Neuronal stem cell (in vitro differentiated cells): ENCODE results near the gene PRDX4.

Source experiments
- DNase-seq: peaks from one replicate; pipeline ENCODE4 v3.0.0-alpha.2; 2013; ENCODE audit warnings: low spot score
- H2AFZ ChIP-seq: one replicate; pipeline ENCODE4 v1.6.1; 2013; ENCODE audit warnings: mild to moderate bottlenecking, low read length, inconsistent platforms
- H2AK5ac ChIP-seq: 2 replicates; pipeline ENCODE4 v1.6.1; 2013; ENCODE audit warnings: low read depth, mild to moderate bottlenecking, inconsistent platforms, low read length, moderate library complexity, mixed read lengths
- H2BK120ac ChIP-seq: 2 replicates; pipeline ENCODE4 v1.6.1; 2013; ENCODE audit warnings: low read depth, mild to moderate bottlenecking, inconsistent platforms, low read length, moderate library complexity, mixed read lengths
- H2BK12ac ChIP-seq: one replicate; pipeline ENCODE4 v1.6.1; 2013; ENCODE audit warnings: low read length, inconsistent platforms
- H2BK15ac ChIP-seq: 2 replicates; pipeline ENCODE4 v1.6.1; 2013; ENCODE audit warnings: mild to moderate bottlenecking, low read length, inconsistent platforms, mixed read lengths
- H2BK5ac ChIP-seq: one replicate; pipeline ENCODE4 v1.6.1; 2013; ENCODE audit warnings: inconsistent platforms, mild to moderate bottlenecking, low read length, moderate library complexity
- H3K14ac ChIP-seq: one replicate; pipeline ENCODE4 v1.6.1; 2013; ENCODE audit warnings: low read length, inconsistent platforms
- H3K18ac ChIP-seq: 2 replicates; pipeline ENCODE4 v1.6.1; 2013; ENCODE audit warnings: low read length, inconsistent platforms
- H3K23ac ChIP-seq: 2 replicates; pipeline ENCODE4 v1.6.1; 2013; ENCODE audit warnings: low read depth, mild to moderate bottlenecking, mixed read lengths, low read length, inconsistent platforms; ENCODE audit not compliant: poor library complexity
- H3K27ac ChIP-seq: replicated peaks from 3 replicates; pipeline ENCODE4 v1.5.1; 2013; ENCODE audit warnings: low read length, inconsistent platforms
- H3K27me3 ChIP-seq, 3 experiments: 2 replicates each; pipeline ENCODE4 v1.6.1; 2013; ENCODE audit warnings: low read length in 3 of 3, mild to moderate bottlenecking in 2 of 3, inconsistent platforms in 1 of 3, low read depth in 1 of 3, mixed read lengths in 1 of 3, moderate library complexity in 1 of 3; ENCODE audit not compliant: control insufficient read depth in 3 of 3, insufficient read depth in 3 of 3
- H3K36me3 ChIP-seq, 2 donors: replicated peaks in 1 of 2; 2 replicates each; pipeline ENCODE4 v1.6.1; 2013; ENCODE audit warnings: low read length in 2 of 2; ENCODE audit not compliant: control insufficient read depth in 2 of 2, insufficient read depth in 2 of 2
- H3K4ac ChIP-seq: 2 replicates; pipeline ENCODE4 v1.6.1; 2013; ENCODE audit warnings: inconsistent platforms, mild to moderate bottlenecking, low read length, moderate library complexity
- H3K4me1 ChIP-seq, 2 donors: 1 replicate in 1 of 2; 2 replicates in 1 of 2; pipeline ENCODE4 v1.6.1; 2013; ENCODE audit warnings: low read length in 2 of 2, low read depth in 1 of 2; ENCODE audit not compliant: control insufficient read depth in 2 of 2, insufficient read depth in 1 of 2
- H3K4me2 ChIP-seq: one replicate; pipeline ENCODE4 v1.6.1; 2013; ENCODE audit warnings: mild to moderate bottlenecking, low read length, inconsistent platforms; ENCODE audit not compliant: insufficient read depth, poor library complexity, severe bottlenecking
- H3K4me3 ChIP-seq, 2 donors: 2 replicates each; pipeline ENCODE4 v1.5.1; 2013; ENCODE audit warnings: low read length in 2 of 2, mild to moderate bottlenecking in 2 of 2, inconsistent platforms in 1 of 2, moderate library complexity in 1 of 2
- H3K79me1 ChIP-seq: one replicate; pipeline ENCODE4 v1.6.1; 2013; ENCODE audit warnings: low read depth, mild to moderate bottlenecking, inconsistent platforms, low read length, moderate library complexity
- H3K9ac ChIP-seq: one replicate; pipeline ENCODE4 v1.6.1; 2013; ENCODE audit warnings: mild to moderate bottlenecking, low read depth, low read length, inconsistent platforms; ENCODE audit not compliant: poor library complexity
- H3K9me3 ChIP-seq, 2 donors: replicated peaks in 1 of 2; 2 replicates each; pipeline versions ENCODE3 to v1.6.1; 2013; ENCODE audit warnings: low read length in 2 of 2, mild to moderate bottlenecking in 2 of 2, inconsistent platforms in 1 of 2, low read depth in 1 of 2, mixed read lengths in 1 of 2, moderate library complexity in 1 of 2; ENCODE audit not compliant: control insufficient read depth in 2 of 2, insufficient read depth in 1 of 2
- H4K8ac ChIP-seq: one replicate; pipeline ENCODE4 v1.6.1; 2013; ENCODE audit warnings: low read depth, mild to moderate bottlenecking, inconsistent platforms, low read length, moderate library complexity
- H4K91ac ChIP-seq: one replicate; pipeline ENCODE4 v1.6.1; 2013; ENCODE audit warnings: low read length, low read depth, mild to moderate bottlenecking, inconsistent platforms; ENCODE audit not compliant: poor library complexity
- WGBS, 2 donors: extraction: QIAGEN DNeasy Blood & Tissue Kit; methylation state at CpG; one replicate each; pipeline ENCODE4 v1.1.7; 2013; ENCODE audit warnings: missing lambda C conversion rate in 2 of 2, mixed read lengths in 1 of 2; ENCODE audit not compliant: insufficient read length in 2 of 2, insufficient replicate concordance in 1 of 2; ENCODE audit errors: extremely low coverage in 2 of 2; 5-methylcytosine and 5-hydroxymethylcytosine counted together

The PRDX4 gene

DNA sequence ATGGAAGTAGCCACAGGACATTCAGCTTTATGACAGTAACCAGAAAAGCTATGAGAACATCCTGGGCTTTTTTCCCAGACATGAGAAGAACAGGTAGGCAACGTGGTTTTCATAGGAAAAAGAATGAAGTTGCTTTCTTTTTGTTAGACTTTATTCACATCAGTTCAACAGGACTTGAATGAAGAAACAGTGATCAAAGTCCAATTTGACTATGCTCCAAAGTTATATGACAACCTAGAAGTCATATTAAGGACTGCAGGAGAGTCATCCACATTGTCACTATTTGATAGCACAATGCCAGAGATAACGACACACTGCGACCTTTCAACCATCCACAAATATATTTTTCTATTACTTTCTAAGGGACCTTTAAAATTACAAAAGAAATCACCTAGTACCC is 39.2 kb upstream of the PRDX4 start:
- H3K4me2 ChIP-seq = no peak overlapping the region
- no peaks in the 10 kb centered on the region for H3K36me3 ChIP-seq
- no peak overlapping the region for H4K8ac ChIP-seq
- H2BK120ac ChIP-seq = no peak overlapping the region
- H3K23ac ChIP-seq = no peak overlapping the region
- H2BK15ac ChIP-seq = no peak overlapping the region
- no peaks in the 10 kb centered on the region for H3K79me1 ChIP-seq
- H3K4ac ChIP-seq = no peak overlapping the region
- no peak overlapping the region for H3K14ac ChIP-seq
- H3K4me1 ChIP-seq = no peaks in the 10 kb centered on the region
- H3K18ac ChIP-seq = no peak overlapping the region
- DNase-seq = no peak
- no peak overlapping the region for H4K91ac ChIP-seq
- no peak overlapping the region for H2BK12ac ChIP-seq
- no peak overlapping the region for H2AK5ac ChIP-seq
- H3K4me3 ChIP-seq = no peak overlapping the region
- no peak overlapping the region for H3K27ac ChIP-seq
- no peaks in the 10 kb centered on the region for H3K9me3 ChIP-seq
- WGBS, 2 donors = no CpG with 5 or more reads among the region's 3 CpGs
- H2AFZ ChIP-seq = no peak overlapping the region
- no peaks in the 10 kb centered on the region for H3K27me3 ChIP-seq
- no peak overlapping the region for H2BK5ac ChIP-seq
- no peak overlapping the region for H3K9ac ChIP-seq

DNA sequence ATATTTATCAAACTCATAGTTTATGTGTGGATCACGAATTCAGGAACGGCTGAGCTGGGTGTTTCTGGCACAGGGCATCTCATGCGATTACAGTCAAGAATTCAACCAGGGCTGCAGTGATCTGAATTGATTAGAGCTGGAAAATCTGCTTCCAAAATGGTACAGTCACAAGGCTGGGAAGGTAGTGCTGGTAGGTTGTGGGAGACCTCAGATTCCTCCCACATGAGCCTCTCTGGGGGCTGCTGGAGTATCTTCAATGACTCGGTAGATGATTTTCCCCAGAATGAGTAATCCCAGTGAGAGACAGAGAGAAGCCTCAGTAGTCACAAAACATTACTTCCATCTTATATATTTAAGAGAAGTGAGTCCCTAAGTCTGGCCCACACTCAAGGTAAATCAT is 36.2 kb upstream of the PRDX4 start:
- no peaks in the 10 kb centered on the region for H3K4me1 ChIP-seq
- H3K4ac ChIP-seq = no peak overlapping the region
- no peak overlapping the region for H2AFZ ChIP-seq
- H3K4me3 ChIP-seq = no peak overlapping the region
- no peak overlapping the region for H2BK15ac ChIP-seq
- no peak overlapping the region for H2AK5ac ChIP-seq
- no peaks in the 10 kb centered on the region for H3K36me3 ChIP-seq
- H3K27ac ChIP-seq = no peak overlapping the region
- H3K23ac ChIP-seq = no peak overlapping the region
- H3K9ac ChIP-seq = no peak overlapping the region
- WGBS, 2 donors = no CpG with 5 or more reads among the region's 4 CpGs
- H3K9me3 ChIP-seq = no peaks in the 10 kb centered on the region
- H2BK120ac ChIP-seq = no peak overlapping the region
- H3K18ac ChIP-seq = no peak overlapping the region
- H2BK12ac ChIP-seq = no peak overlapping the region
- H3K27me3 ChIP-seq = no peaks in the 10 kb centered on the region
- no peak overlapping the region for H2BK5ac ChIP-seq
- no peak for DNase-seq
- H4K8ac ChIP-seq = no peak overlapping the region
- H3K14ac ChIP-seq = no peak overlapping the region
- H3K4me2 ChIP-seq = no peak overlapping the region
- H4K91ac ChIP-seq = no peak overlapping the region
- H3K79me1 ChIP-seq = no peaks in the 10 kb centered on the region

DNA sequence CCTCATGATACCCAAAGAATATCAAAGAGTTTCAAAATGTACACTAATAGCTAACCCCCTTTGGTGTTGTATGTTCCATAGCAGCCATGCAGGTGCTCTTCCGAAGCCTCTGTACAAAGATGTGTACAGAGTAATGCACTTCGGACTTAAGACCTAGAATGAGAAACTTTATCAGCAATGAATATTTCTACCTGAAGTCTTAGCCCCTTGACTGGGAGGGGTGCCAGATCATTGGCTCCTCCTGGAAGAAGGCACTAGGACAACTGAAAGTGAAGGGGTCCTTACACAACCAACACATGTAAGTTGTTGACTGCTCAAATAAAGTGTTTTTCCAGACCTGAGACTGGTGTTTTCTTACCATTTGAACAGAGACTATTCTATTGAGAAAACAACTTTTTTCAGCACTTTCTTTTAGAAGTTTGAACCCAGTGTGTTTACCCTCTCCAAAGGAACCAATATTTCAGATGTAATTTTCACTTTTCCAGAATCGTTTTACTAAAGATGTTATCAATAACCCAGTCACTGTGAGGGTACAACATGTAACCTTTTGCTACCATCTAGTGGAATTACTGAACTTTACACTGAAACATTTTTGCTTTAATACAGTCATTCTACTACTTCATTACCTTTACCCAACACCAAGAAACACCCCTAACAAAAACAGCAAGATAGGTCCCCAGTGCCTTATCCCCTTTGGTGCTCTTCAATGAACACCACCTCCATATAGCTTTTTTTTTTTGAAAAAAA is 33.3 kb upstream of the PRDX4 start:
- Histone ChIP-seq H3K79me1 (no peaks in the 10 kb centered on the region), H3K27ac (no peak overlapping the region), H2AK5ac (no peak overlapping the region), H4K91ac (no peak overlapping the region), H3K18ac (no peak overlapping the region), H3K4me1 (no peaks in the 10 kb centered on the region), H2BK5ac (no peak overlapping the region), H3K23ac (no peak overlapping the region), H3K9ac (no peak overlapping the region), H2BK15ac (no peak overlapping the region), H2BK120ac (no peak overlapping the region), H2AFZ (no peak overlapping the region), H3K4ac (no peak overlapping the region), H4K8ac (no peak overlapping the region), H3K27me3 (no peaks in the 10 kb centered on the region), H3K4me2 (no peak overlapping the region), H3K4me3 (no peak overlapping the region), H3K9me3 (no peaks in the 10 kb centered on the region), H3K14ac (no peak overlapping the region), H2BK12ac (no peak overlapping the region), H3K36me3 (no peaks in the 10 kb centered on the region)
- WGBS, 2 donors = no CpG with 5 or more reads among the region's 3 CpGs
- DNase-seq = no peak

DNA sequence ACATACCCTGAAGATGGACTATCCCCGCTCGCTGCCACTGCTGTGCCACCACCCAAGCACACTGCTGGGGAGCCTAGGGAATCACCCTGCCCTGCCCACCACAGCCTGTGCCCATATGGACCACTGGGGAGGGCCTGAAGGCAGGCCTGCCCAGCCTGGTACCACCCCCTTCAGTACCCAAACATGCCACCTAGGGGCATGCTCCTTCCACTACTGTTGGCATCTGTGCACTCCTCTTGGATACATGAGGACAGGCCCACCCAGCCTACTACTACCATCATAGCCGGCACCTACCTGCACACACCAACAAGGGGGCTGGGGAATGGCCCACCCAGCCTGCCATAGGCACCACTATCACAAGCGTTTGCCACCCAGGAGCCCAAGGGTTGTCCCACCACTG is 30.1 kb upstream of the PRDX4 start:
- H3K9me3 ChIP-seq = no peaks in the 10 kb centered on the region
- no peak overlapping the region for H3K14ac ChIP-seq
- no CpG with 5 or more reads among the region's 4 CpGs for WGBS, 2 donors
- H3K4me3 ChIP-seq = no peak overlapping the region
- H2AK5ac ChIP-seq = no peak overlapping the region
- no peak overlapping the region for H3K4me2 ChIP-seq
- no peak overlapping the region for H2BK12ac ChIP-seq
- no peak overlapping the region for H3K9ac ChIP-seq
- H3K36me3 ChIP-seq = no peaks in the 10 kb centered on the region
- H4K8ac ChIP-seq = no peak overlapping the region
- no peak overlapping the region for H4K91ac ChIP-seq
- no peak overlapping the region for H2BK120ac ChIP-seq
- H2BK15ac ChIP-seq = no peak overlapping the region
- no peak overlapping the region for H3K23ac ChIP-seq
- no peak overlapping the region for H3K27ac ChIP-seq
- H3K27me3 ChIP-seq = no peaks in the 10 kb centered on the region
- no peak overlapping the region for H2AFZ ChIP-seq
- H2BK5ac ChIP-seq = no peak overlapping the region
- H3K18ac ChIP-seq = no peak overlapping the region
- H3K4ac ChIP-seq = no peak overlapping the region
- no peak for DNase-seq
- H3K79me1 ChIP-seq = no peaks in the 10 kb centered on the region
- H3K4me1 ChIP-seq = no peaks in the 10 kb centered on the region
